ENCODE measurements around the gene AMIGO3.

DNA sequence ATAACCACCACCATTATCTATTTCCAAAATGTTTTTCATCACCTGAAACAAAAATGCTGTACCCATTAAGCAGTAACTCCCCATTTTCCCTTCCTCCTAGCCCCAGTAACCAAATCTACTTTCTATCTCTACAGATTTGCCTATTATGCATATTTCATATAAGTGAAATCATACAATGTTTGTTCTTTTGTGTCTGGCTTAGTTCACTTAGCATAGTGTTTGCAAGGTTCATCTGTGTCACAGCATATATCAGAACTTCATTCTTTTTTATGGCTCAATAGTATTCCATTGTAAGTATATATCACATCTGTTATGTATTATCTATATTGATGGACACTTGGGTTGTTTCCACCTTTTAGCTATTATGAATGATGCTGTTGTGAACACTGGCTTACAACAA lies 20.9 kb upstream of the AMIGO3 start:
- TF ChIP-seq, protein P1, sequence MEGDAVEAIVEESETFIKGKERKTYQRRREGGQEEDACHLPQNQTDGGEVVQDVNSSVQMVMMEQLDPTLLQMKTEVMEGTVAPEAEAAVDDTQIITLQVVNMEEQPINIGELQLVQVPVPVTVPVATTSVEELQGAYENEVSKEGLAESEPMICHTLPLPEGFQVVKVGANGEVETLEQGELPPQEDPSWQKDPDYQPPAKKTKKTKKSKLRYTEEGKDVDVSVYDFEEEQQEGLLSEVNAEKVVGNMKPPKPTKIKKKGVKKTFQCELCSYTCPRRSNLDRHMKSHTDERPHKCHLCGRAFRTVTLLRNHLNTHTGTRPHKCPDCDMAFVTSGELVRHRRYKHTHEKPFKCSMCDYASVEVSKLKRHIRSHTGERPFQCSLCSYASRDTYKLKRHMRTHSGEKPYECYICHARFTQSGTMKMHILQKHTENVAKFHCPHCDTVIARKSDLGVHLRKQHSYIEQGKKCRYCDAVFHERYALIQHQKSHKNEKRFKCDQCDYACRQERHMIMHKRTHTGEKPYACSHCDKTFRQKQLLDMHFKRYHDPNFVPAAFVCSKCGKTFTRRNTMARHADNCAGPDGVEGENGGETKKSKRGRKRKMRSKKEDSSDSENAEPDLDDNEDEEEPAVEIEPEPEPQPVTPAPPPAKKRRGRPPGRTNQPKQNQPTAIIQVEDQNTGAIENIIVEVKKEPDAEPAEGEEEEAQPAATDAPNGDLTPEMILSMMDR (conservative IDR thresholded peaks at IDR 0.05 in 1 of 2, IDR thresholded peaks at IDR 0.05 in 1 of 2; ENCODE audit: extremely low read depth in 1 of 2, insufficient read depth in 1 of 2, low read depth in 1 of 2, low read length in 2 of 2): no peak
- no peak for TF ChIP-seq EZH2 (IDR thresholded peaks at IDR 0.05; ENCODE audit: borderline replicate concordance, low read length)
